Measurements from ENCODE around the gene FANCM.

The FANCM gene

DNA sequence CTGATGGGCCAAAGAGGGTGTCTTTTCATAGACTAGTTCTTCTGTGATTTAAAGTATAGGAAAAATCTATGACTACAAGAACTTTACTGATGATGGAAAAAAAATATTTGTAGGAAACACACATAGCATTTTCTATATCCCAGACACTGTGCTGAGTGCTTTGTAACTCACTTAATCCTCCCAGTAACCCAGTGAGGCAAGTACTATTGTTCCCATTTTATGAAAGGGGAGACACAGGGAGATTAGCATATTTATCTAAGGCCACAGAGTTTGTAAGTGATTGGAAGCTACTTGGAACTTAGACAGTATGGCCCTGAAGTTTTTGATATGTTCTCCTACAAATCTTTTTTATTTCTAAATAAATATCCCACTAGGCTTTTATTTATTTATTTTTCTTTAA is 31.9 kb upstream of the FANCM start:
- TF ChIP-seq, protein P1, sequence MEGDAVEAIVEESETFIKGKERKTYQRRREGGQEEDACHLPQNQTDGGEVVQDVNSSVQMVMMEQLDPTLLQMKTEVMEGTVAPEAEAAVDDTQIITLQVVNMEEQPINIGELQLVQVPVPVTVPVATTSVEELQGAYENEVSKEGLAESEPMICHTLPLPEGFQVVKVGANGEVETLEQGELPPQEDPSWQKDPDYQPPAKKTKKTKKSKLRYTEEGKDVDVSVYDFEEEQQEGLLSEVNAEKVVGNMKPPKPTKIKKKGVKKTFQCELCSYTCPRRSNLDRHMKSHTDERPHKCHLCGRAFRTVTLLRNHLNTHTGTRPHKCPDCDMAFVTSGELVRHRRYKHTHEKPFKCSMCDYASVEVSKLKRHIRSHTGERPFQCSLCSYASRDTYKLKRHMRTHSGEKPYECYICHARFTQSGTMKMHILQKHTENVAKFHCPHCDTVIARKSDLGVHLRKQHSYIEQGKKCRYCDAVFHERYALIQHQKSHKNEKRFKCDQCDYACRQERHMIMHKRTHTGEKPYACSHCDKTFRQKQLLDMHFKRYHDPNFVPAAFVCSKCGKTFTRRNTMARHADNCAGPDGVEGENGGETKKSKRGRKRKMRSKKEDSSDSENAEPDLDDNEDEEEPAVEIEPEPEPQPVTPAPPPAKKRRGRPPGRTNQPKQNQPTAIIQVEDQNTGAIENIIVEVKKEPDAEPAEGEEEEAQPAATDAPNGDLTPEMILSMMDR (IDR thresholded peaks at IDR 0.05; ENCODE audit: low read depth, low read length), result no peak
- no peak for DNase-seq (ENCODE audit: extremely low read depth, low read depth)

DNA sequence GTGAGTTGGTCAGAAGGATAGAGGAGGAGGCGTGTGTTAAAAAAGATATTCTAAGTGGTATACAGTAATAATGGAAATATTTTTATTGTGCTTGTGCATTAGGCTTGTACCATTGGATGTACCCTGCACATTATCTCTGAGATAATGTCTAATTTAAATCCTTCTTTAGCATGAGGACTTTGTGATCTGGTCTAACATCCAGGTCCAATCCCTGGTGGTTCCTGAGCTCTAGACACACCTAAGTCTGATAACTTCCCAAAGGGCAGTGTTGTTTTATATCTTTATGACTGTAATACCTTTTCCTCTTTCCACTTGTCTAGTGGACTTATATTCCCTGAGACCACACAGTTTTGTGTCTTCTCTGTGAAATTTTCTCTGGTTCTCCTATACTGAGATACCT is 31.2 kb upstream of the FANCM start:
- no peak for DNase-seq (ENCODE audit: extremely low read depth, low read depth)
- TF ChIP-seq, protein P1 (IDR thresholded peaks at IDR 0.05; ENCODE audit: low read depth, low read length), result no peak

DNA sequence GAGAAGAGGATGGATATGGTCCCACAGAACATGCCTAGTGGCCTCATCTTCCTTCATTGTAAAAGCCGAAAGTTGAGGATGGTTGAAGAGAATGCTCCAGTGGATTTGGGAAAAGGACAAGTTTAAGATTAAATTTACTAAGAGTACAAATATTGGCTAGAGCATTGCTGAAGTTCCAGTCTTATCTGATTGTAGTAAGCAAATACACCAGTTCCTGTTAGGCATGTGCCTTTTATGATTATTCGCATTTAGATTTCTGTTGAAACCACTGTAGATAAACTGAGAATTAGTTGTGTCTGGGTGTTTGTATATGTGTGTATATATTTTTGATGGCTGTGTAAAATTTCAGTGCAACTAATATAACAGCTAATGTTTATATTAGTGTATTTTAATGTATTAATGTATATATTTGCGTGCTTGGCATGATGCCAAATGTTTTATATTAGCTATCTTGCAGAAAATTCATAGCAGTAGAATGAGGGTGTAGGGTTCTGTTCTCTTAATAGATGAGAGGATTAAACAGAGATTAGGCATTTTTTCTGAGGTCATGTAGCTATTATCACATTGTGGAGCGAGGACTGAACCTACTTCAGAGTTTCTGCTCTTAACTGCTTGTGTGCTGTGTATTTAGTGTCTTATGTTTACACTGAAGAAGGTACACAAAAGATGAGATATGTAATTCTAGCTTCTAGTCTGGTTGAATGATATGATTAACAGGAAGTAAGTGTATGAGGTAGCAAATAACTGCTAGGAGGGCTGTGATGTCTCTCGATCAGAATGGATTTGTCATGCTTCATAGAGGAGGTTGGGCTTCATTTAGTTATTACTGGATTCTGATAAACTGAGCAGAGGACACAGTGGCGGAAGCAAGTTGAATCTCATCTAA is 22.6 kb upstream of the FANCM start:
- TF ChIP-seq, protein P1 (IDR thresholded peaks at IDR 0.05; ENCODE audit: low read depth, low read length), result no peak
- no peak for DNase-seq (ENCODE audit: extremely low read depth, low read depth)

DNA sequence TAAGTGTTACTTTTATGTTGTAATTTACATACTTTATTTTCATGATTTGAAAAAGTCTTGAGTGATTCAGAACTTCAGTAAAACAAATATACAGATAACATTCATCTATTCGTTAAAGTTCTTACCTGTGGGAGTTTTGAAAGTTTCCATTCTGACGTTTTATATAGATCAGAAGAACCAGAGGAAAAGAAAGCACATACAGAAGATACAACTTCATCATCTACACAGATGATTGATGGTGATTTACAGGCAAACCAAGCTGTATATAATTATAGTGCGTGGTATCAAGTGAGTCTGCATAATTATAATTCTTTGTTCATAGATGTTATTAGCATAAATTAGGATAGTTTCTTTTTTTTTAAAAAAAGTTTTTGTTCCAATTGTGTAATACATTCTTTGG is 21.4 kb upstream of the FANCM start:
- no peak for DNase-seq (ENCODE audit: extremely low read depth, low read depth)
- TF ChIP-seq, protein P1 (IDR thresholded peaks at IDR 0.05; ENCODE audit: low read depth, low read length), result no peak

DNA sequence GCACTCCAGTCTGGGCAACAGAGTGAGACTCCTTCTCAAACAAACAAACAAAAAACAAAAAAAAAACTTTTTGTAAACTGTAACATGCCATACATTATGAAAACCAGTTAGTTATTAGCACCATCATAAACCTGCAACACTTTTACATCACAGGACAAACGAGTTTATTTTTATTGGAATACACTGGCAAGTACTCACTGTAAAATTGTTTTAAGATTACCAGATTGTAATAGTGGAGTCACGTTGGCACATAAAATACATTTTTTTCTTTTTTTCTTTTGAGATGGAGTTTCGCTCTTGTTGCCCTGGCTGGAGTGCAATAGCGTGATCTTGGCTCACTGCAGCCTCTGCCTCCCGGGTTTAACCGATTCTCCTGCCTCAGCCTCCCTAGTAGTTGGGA is 17.1 kb upstream of the FANCM start:
- no peak for DNase-seq (ENCODE audit: extremely low read depth, low read depth)
- TF ChIP-seq, protein P1 (IDR thresholded peaks at IDR 0.05; ENCODE audit: low read depth, low read length), result no peak

DNA sequence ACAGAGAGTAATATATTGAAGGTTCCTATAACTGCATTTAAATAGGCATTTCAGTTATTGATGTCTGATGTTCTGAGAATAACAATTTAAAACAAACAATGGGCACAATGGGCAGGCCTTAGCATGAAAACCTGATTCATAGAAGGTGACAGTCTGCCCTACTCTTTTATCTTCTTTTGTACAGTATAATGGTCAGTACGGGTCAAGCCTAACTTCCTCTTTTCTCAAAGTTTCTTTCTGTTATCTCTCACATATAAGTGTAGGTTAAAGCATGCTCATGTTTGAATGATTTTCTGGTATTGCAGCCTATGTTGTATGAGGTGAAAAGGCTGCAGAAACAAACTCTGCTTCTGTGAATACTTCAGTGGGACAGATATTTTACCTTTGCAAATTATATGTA is 15.6 kb upstream of the FANCM start:
- DNase-seq (ENCODE audit: extremely low read depth, low read depth), result no peak
- TF ChIP-seq, protein P1 (IDR thresholded peaks at IDR 0.05; ENCODE audit: low read depth, low read length), result no peak

DNA sequence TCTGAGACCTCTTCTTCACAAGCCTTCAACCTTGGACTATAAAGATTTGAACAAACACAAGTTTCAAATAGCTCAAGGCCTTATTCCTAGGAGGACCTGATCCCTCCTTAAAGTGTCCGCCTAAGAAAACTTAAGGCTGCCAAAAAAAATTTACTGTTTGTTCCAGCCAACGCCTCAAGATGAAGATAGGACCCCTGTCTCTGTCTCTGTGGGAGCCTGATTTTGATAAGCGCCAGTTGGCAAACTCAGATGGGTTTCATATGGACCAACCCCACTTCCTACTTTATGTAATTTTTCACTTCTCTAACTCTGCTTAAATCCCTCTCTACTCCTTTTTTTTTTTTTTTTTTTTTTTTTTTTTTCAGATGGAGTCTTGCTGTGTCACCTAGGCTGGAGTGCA is 12.5 kb upstream of the FANCM start:
- no peak for DNase-seq (ENCODE audit: extremely low read depth, low read depth)
- TF ChIP-seq, protein P1 (IDR thresholded peaks at IDR 0.05; ENCODE audit: low read depth, low read length), result no peak

Data from AG09319 (cell line).